B cell (primary cell): ENCODE measurements around the gene COA8. TPM values are rescaled to one million over a fixed set of nuclear protein-coding genes. Genes with fewer than 3 reads are reported as not detected.

Source experiments
- ATAC-seq: fragments of 200-7000 bp; cut with Tn5 transposase; one replicate; pipeline ENCODE4 v1.10.0; 2021; ENCODE audit warnings: low read depth, mild to moderate bottlenecking, moderate number of reproducible peaks, moderate library complexity
- CTCF ChIA-PET: fragments of 350-600 bp; sonication (Branson Sonifier 250); formaldehyde crosslinking; loops from one replicate; lab custom pipeline; 2021; ENCODE audit warnings: antibody characterized with exemption, inconsistent platforms; lab: Charles Lee
- POLR2A ChIA-PET: fragments of 350-600 bp; sonication (Branson Sonifier 250); formaldehyde crosslinking; loops from one replicate; lab custom pipeline; 2021; ENCODE audit warnings: antibody characterized with exemption; lab: Charles Lee
- DNase-seq: peaks from one replicate; pipeline ENCODE4 v3.0.0; 2013
- H2AFZ ChIP-seq: 2 replicates; pipeline ENCODE4 v1.6.1; 2012; ENCODE audit warnings: mild to moderate bottlenecking, low read depth, low read length; ENCODE audit not compliant: insufficient read depth, poor library complexity, severe bottlenecking
- H3K27ac ChIP-seq, 2 donors: 1 replicate in 1 of 2; 2 replicates in 1 of 2; pipeline ENCODE4 v1.5.1; 2012 to 2013; ENCODE audit warnings: low read length in 2 of 2, mild to moderate bottlenecking in 2 of 2, moderate library complexity in 1 of 2
- H3K27me3 ChIP-seq, 4 experiments: fragments of 200-600 bp in 1 of 4; sonication (generic) in 1 of 4; replicated peaks in 1 of 4; 1 replicate in 2 of 4; 2 replicates in 2 of 4; pipeline versions ENCODE4 v1.6.1 to v1.7.0; 2013 to 2016; ENCODE audit warnings: low read length in 3 of 4, mild to moderate bottlenecking in 2 of 4, mixed read lengths in 1 of 4, moderate library complexity in 1 of 4; ENCODE audit not compliant: insufficient read depth in 4 of 4, control insufficient read depth in 3 of 4; ENCODE audit errors: control extremely low read depth in 1 of 4
- H3K36me3 ChIP-seq, 2 experiments: replicated peaks in 1 of 2; 1 replicate in 1 of 2; 2 replicates in 1 of 2; pipeline versions ENCODE4 v1.6.1 to v1.7.1; 2013; ENCODE audit warnings: low read length in 1 of 2; ENCODE audit not compliant: insufficient read depth in 2 of 2, control insufficient read depth in 1 of 2; ENCODE audit errors: control extremely low read depth in 1 of 2, extremely low read depth in 1 of 2
- H3K4me1 ChIP-seq, 2 donors: fragments of 200-600 bp in 1 of 2; sonication (generic) in 1 of 2; 1 replicate in 1 of 2; 2 replicates in 1 of 2; pipeline versions ENCODE4 v1.5.1 to v1.6.1; 2013 to 2017; ENCODE audit warnings: low read length in 2 of 2; ENCODE audit not compliant: control insufficient read depth in 2 of 2, insufficient read depth in 2 of 2
- H3K4me2 ChIP-seq: replicated peaks from 2 replicates; pipeline ENCODE3; 2012; ENCODE audit warnings: mild to moderate bottlenecking, low read depth, low read length; ENCODE audit not compliant: poor library complexity, severe bottlenecking
- H3K4me3 ChIP-seq, 5 experiments: fragments of 200-600 bp in 1 of 5; sonication (generic) in 1 of 5; 1 replicate in 3 of 5; 2 replicates in 2 of 5; pipeline versions ENCODE4 v1.5.1 to v1.7.0; 2011 to 2016; ENCODE audit warnings: low read length in 4 of 5, mild to moderate bottlenecking in 4 of 5, low read depth in 2 of 5, control low read depth in 1 of 5, moderate library complexity in 1 of 5; ENCODE audit not compliant: insufficient read depth in 1 of 5; ENCODE audit errors: control extremely low read depth in 1 of 5, extremely low read depth in 1 of 5
- H3K79me2 ChIP-seq: fragments of 200-600 bp; sonication (generic); one replicate; pipeline ENCODE4 v1.6.0; 2016; ENCODE audit warnings: low read length; ENCODE audit not compliant: control insufficient read depth, insufficient read depth
- H3K9ac ChIP-seq: fragments of 200-600 bp; sonication (generic); 2 replicates; pipeline ENCODE4 v1.6.1; 2017; ENCODE audit warnings: mild to moderate bottlenecking, low read length, moderate library complexity
- H3K9me3 ChIP-seq, 3 donors: one replicate each; pipeline versions ENCODE4 v1.6.1 to v1.7.1; 2013; ENCODE audit warnings: low read length in 2 of 3; ENCODE audit not compliant: control insufficient read depth in 2 of 3, insufficient read depth in 1 of 3; ENCODE audit errors: control extremely low read depth in 1 of 3
- H4K20me1 ChIP-seq: 2 replicates; pipeline ENCODE4 v1.6.0; 2012; ENCODE audit warnings: mild to moderate bottlenecking, low read length; ENCODE audit not compliant: insufficient read depth, control insufficient read depth, poor library complexity, severe bottlenecking
- H3K27ac Mint-ChIP-seq: one replicate; pipeline ENCODE4 v1.8.0; 2021; ENCODE audit warnings: mixed read lengths
- H3K27me3 Mint-ChIP-seq: one replicate; pipeline ENCODE4 v1.8.0; 2021; ENCODE audit warnings: mixed read lengths
- H3K4me1 Mint-ChIP-seq: one replicate; pipeline ENCODE4 v1.8.0; 2021; ENCODE audit warnings: mixed read lengths
- H3K4me3 Mint-ChIP-seq: one replicate; pipeline ENCODE4 v1.8.0; 2021; ENCODE audit warnings: mixed read lengths
- H3K9me3 Mint-ChIP-seq: one replicate; pipeline ENCODE4 v1.8.0; 2022; ENCODE audit warnings: mixed read lengths; ENCODE audit not compliant: insufficient read depth
- EZH2 ChIP-seq: IDR thresholded peaks from 2 replicates; pipeline ENCODE4 v1.6.1; 2012; ENCODE audit warnings: borderline replicate concordance, low read depth, mild to moderate bottlenecking, moderate library complexity, low read length; ENCODE audit not compliant: insufficient read depth, poor library complexity, severe bottlenecking
- WGBS: methylation state at CpG from one replicate; pipeline ENCODE4 v1.1.5; 2013; ENCODE audit warnings: missing lambda C conversion rate; ENCODE audit not compliant: insufficient coverage; 5-methylcytosine and 5-hydroxymethylcytosine counted together
- intact Hi-C: fragments of 100-400 bp; cut with micrococcal nuclease; formaldehyde crosslinking; loops from one replicate; pipeline ENCODE4 v1.10.0; 2022
- polyA plus RNA-seq: library from polyadenylated mRNA; depleted of rRNA; stranded (reverse); fragments of >200 nt; gene quantifications from 2 replicates; pipeline ENCODE4 v1.2.3, GENCODE V29; 2012
- total RNA-seq, 2 donors: library from RNA; stranded (reverse); fragments of 120-200 nt in 1 of 2; gene quantifications; 1 replicate in 1 of 2; 2 replicates in 1 of 2; pipeline versions ENCODE4 v1.2.3 to v1.2.4, GENCODE V29; 2013 to 2022
- TF ChIP-seq, protein P1 (sequence below): fragments of 200-600 bp; IDR thresholded peaks from one replicate; pipeline ENCODE4 v1.8.0; 2022; ENCODE audit warnings: antibody characterized with exemption, mild to moderate bottlenecking

COA8 gene
- total and polyA plus RNA-seq, 2 donors (not counting 1 experiment from before 2014, with no cell fraction given), result 7.5 to 24.9 TPM

- no peak overlapping the region for H3K27ac ChIP-seq
- Mint-ChIP-seq H3K4me3 (no peak overlapping the region), H3K27me3 (no peaks in the 10 kb centered on the region), H3K4me1 (peaks cover 5% of the 10 kb centered on the region), H3K9me3 (no peaks in the 10 kb centered on the region), H3K27ac (no peak overlapping the region)
- peaks cover 0 to 9% of the 10 kb centered on the region in 2 experiments for H3K36me3 ChIP-seq
- no peaks in the 10 kb centered on the region for H3K27me3 ChIP-seq
- H3K4me1 ChIP-seq, result peaks cover 0 to 3% of the 10 kb centered on the region in 2 donors
- ATAC-seq (no peak), DNase-seq (no peak)
- TF ChIP-seq, protein P1, sequence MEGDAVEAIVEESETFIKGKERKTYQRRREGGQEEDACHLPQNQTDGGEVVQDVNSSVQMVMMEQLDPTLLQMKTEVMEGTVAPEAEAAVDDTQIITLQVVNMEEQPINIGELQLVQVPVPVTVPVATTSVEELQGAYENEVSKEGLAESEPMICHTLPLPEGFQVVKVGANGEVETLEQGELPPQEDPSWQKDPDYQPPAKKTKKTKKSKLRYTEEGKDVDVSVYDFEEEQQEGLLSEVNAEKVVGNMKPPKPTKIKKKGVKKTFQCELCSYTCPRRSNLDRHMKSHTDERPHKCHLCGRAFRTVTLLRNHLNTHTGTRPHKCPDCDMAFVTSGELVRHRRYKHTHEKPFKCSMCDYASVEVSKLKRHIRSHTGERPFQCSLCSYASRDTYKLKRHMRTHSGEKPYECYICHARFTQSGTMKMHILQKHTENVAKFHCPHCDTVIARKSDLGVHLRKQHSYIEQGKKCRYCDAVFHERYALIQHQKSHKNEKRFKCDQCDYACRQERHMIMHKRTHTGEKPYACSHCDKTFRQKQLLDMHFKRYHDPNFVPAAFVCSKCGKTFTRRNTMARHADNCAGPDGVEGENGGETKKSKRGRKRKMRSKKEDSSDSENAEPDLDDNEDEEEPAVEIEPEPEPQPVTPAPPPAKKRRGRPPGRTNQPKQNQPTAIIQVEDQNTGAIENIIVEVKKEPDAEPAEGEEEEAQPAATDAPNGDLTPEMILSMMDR, result no peak
- TF ChIP-seq EZH2, result no peak
- 89% methylated on average over 11 of the region's 11 CpGs for WGBS
- intact Hi-C loops, result no loop called here
- no peak overlapping the region for H2AFZ ChIP-seq
- peaks cover 16% of the 10 kb centered on the region for H4K20me1 ChIP-seq
- H3K4me2 ChIP-seq, result no peak overlapping the region
- H3K9ac ChIP-seq, result no peak overlapping the region
- H3K79me2 ChIP-seq, result peaks cover 5% of the 10 kb centered on the region
- H3K4me3 ChIP-seq, result no peak overlapping the region
- POLR2A ChIA-PET, result no interaction called here
- CTCF ChIA-PET, result interaction anchor here (6.0 kb wide), 1 partner anchor 16 kb away, joined by 24 read pairs; no protein-coding TSS in a partner anchor
- no peaks in the 10 kb centered on the region for H3K9me3 ChIP-seq
Observed at GRCh38 chr14:103535891-103536565, 26.7 kb upstream of the COA8 start.

DNA sequence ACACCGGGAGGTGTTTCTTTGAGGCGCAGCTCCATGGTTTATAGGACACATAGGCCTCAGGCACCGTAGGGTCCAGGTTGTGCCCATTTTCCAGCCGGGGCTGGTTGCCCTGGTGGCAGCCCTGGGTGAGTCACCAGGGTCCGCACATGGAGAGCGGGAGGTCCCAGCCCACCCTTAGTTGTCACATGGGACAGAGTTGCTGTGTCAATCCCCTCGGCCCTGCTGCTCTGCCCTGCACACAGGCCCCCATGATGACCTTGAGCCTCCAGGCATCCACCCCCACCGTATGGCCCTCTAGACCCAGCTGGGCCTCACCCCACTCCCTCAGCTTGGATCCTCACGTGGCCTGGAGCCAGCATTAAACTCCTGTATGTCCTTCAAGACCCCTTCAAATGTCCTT is 26.1 kb upstream of the COA8 start:
- H3K4me1 Mint-ChIP-seq, result no peaks in the 10 kb centered on the region
- no peak overlapping the region for H3K27ac ChIP-seq
- intact Hi-C loops, result no loop called here
- no peak overlapping the region for H3K4me3 ChIP-seq
- H3K4me2 ChIP-seq, result no peak overlapping the region
- H3K27me3 ChIP-seq, result no peaks in the 10 kb centered on the region
- H3K4me1 ChIP-seq, result no peaks in the 10 kb centered on the region
- ATAC-seq, result no peak
- H3K36me3 ChIP-seq, result peaks cover 0 to 6% of the 10 kb centered on the region in 2 experiments
- H3K27ac Mint-ChIP-seq, result no peak overlapping the region
- peaks cover 10% of the 10 kb centered on the region for H4K20me1 ChIP-seq
- ChIA-PET POLR2A (no interaction called here), CTCF (interaction anchor here (1.0 to 6.0 kb wide), 2 partner anchors 10 to 17 kb away, joined by 3 to 24 read pairs; no protein-coding TSS in a partner anchor)
- no peak for DNase-seq
- WGBS, result 91% methylated on average over 8 of the region's 9 CpGs
- TF ChIP-seq, protein P1, result no peak
- no peak for TF ChIP-seq EZH2
- no peak overlapping the region for H3K9ac ChIP-seq
- no peak overlapping the region for H3K4me3 Mint-ChIP-seq
- H2AFZ ChIP-seq, result no peak overlapping the region
- no peaks in the 10 kb centered on the region for H3K79me2 ChIP-seq
- no peaks in the 10 kb centered on the region for H3K9me3 Mint-ChIP-seq
- H3K27me3 Mint-ChIP-seq, result no peaks in the 10 kb centered on the region
- H3K9me3 ChIP-seq, result no peaks in the 10 kb centered on the region
